Placental epithelial cell (primary cell): ENCODE results near the gene RSPO1. TPM values are rescaled to one million over a fixed set of nuclear protein-coding genes. Genes with fewer than 3 reads are reported as not detected.

ENCODE experiments used
- total RNA-seq: library from RNA; depleted of rRNA; stranded (reverse); fragments of >200 nt; gene quantifications from 2 replicates; pipeline ENCODE4 v1.2.3, GENCODE V29; 2012

The RSPO1 gene
- not detected in 2 replicates for total RNA-seq

DNA sequence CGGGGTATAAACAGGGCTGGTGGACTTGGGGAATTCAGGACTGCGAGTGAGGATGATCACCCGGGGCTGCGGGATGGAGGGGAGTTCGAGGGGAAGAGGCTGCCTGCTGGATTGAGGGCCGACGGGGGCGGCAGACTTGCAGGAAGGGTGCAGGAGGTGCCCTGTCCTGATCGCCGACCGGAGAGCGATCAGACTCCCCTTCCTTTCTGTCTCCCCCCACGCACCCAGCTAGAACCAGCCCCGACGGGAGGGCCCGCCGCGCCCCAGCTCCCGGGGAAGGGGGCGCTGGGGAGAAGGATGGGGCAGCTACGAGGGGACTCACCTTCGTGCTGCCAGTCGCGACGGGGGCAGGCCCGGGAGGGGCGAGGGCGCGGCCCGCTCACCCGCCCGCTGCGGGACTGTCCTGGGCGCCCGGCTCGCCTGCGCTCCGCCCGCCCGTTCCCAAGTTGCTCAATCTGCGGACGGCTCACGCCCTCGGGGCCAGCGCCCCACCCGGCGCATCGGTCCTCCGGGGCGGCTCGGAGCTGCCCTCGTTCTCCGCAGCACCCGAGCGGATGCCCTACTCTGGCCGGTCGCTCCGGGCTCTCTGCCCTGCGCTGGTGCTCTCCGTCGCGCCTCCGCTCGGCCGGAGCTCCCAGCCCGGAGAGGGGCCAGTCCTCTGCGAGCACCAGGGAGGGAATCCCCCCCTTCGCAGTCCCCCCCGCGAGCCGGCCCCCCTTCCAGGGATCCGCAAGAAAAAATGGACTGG is at the start of gene RSPO1:
RSPO1 (minus strand) TSS at position 649 of the 748 bp plus-strand sequence. CDS start 5,231 bp downstream, outside the sequence.

GRCh38 chr1:37595440-37596181 is 39.1 kb downstream of the RSPO1 start, which contains the start of gene GNL2:
Gene GNL2, minus strand, starts transcription at chr1:37595937. Its CDS starts 115 bp downstream, at chr1:37595822.

Other genes with a start within 250 kb of the RSPO1 start
- 10.2 and 11.3 TPM in 2 replicates for gene ZC3H12A, start 160.3 kb downstream of the RSPO1 start, total RNA-seq
- gene MEAF6, start 120.1 kb downstream of the RSPO1 start, total RNA-seq, result 53.0 and 75.3 TPM in 2 replicates
- 9.1 and 11.4 TPM in 2 replicates for gene SNIP1, start 80.6 kb downstream of the RSPO1 start, total RNA-seq
- 3.4 and 7.9 TPM in 2 replicates for gene DNALI1, start 78.0 kb downstream of the RSPO1 start, total RNA-seq
- 45.9 and 48.6 TPM in 2 replicates for gene GNL2, start 39.0 kb downstream of the RSPO1 start, total RNA-seq
- 2.7 and 7.9 TPM in 2 replicates for gene CDCA8, start 57.6 kb upstream of the RSPO1 start, total RNA-seq
- under 0.01 TPM in 1 of 2 replicates, not detected in the other for gene EPHA10, start 130.2 kb upstream of the RSPO1 start, total RNA-seq
- gene MANEAL, start 159.0 kb upstream of the RSPO1 start, total RNA-seq, result 0.98 and 2.0 TPM in 2 replicates
- gene C1orf122, start 172.9 kb upstream of the RSPO1 start, total RNA-seq, result 14.5 and 26.4 TPM in 2 replicates
- gene YRDC, start 173.3 kb upstream of the RSPO1 start, total RNA-seq, result 5.1 and 10.7 TPM in 2 replicates
- 2.6 and 3.5 TPM in 2 replicates for gene MTF1, start 224.7 kb upstream of the RSPO1 start, total RNA-seq